Erythroblast (primary cell): ENCODE measurements around the gene NOX3.

Source experiments
- GATA1 ChIP-seq: IDR thresholded peaks from 2 replicates; pipeline ENCODE4 v1.6.1; 2011; ENCODE audit warnings: low read depth, mild to moderate bottlenecking, control low read depth, low read length, moderate library complexity
- POLR2A ChIP-seq: IDR thresholded peaks from 2 replicates; pipeline ENCODE4 v1.6.1; 2011; ENCODE audit warnings: mild to moderate bottlenecking, low read length

DNA sequence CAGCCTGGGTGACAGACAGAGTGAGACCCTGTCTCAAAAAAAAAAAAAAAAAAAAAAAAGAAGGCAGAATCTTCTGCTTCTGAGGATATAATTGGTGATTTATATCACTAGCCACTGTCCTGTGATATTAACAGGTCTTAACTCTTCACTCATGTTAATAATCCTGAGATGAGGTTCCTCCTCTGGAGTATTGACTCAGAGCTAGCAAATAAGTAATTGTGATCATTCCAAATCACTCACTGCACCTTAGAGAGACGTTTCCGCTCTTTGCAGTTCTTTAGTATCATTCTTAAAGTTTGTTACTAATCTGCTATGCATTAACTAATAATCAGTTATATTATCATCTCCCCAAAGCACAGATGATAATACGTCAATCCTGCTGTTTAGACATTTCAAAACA is 41.6 kb upstream of the NOX3 start:
- no peak for TF ChIP-seq POLR2A
- TF ChIP-seq GATA1 = no peak
